GM12892 (cell line): ENCODE data around the gene MICAL2.

ENCODE experiments used
- DNase-seq: peaks from one replicate; pipeline ENCODE4 v3.0.0; 2011; ENCODE audit not compliant: insufficient read length
- FAIRE-seq: peaks from 2 replicates; lab custom pipeline; 2011; peaks lifted over from hg19 to GRCh38; lab: Jason Lieb, UNC
- POLR2A ChIP-seq: IDR thresholded peaks from 2 replicates; pipeline ENCODE4 v1.6.1; 2011; ENCODE audit warnings: low read depth, low read length, control low read depth
- POLR2AphosphoS5 ChIP-seq: IDR thresholded peaks from 2 replicates; pipeline ENCODE4 v1.6.1; 2011; ENCODE audit warnings: low read depth, low read length, control low read depth
- TAF1 ChIP-seq: IDR thresholded peaks from 2 replicates; pipeline ENCODE4 v1.6.1; 2011; ENCODE audit warnings: low read depth, mild to moderate bottlenecking, control low read depth, low read length, borderline replicate concordance

The MICAL2 gene

GRCh38 chr11:12267921-12268320 is 157.5 kb downstream of the MICAL2 start:
- no peak for FAIRE-seq
- no peak for DNase-seq
- TF ChIP-seq POLR2AphosphoS5 (no peak), TAF1 (no peak), POLR2A (no peak)

DNA sequence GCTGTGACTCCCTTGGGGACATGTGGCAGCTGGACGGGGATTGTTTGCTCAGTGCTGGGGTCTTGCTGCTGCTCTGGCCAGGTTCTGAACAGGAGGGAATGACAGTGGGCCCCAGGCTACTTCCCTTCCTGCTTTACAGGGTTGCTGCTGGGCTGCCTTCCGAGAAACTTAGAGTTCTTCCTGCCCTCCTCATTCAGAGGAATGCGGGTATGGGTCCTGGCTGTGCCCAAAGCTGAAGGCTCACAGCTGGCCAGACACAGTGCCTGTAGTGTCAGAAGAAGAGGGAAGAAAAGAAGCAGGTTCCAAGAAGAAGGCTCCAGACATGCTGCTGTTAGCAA is 158.7 kb downstream of the MICAL2 start:
- DNase-seq (no peak), FAIRE-seq (no peak)
- TF ChIP-seq POLR2AphosphoS5 = no peak
- TF ChIP-seq POLR2A = no peak
- TF ChIP-seq TAF1 = no peak

GRCh38 chr11:12269446-12270214 is 159.2 kb downstream of the MICAL2 start:
- DNase-seq (no peak), FAIRE-seq (no peak)
- TF ChIP-seq TAF1 (no peak), POLR2AphosphoS5 (no peak), POLR2A (no peak)

GRCh38 chr11:12270215-12270797 is 159.9 kb downstream of the MICAL2 start:
- DNase-seq = no peak
- FAIRE-seq = no peak

DNA sequence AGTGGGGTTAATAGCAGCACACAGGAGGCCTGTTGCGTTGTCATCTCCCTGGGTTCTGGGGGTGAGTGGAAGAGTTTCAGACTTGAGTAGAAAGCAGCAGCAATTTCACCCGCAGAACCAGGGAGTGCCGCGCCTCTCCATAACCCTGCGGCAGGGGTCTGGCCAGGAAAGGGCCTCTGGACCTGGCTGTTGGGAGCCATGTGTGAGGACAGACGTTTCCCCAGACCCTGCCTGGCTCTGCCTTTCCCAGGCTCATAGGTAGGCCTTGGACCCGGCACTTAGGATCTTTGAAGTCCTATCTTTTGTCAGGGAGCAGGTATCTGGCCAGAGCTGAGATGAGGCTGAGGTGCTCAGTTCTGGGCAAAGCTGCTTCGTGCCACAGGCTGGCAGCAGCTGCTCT is 160.4 kb downstream of the MICAL2 start:
- TF ChIP-seq POLR2A = no peak
- TF ChIP-seq TAF1 = no peak
- no peak for TF ChIP-seq POLR2AphosphoS5
- FAIRE-seq = no peak
- DNase-seq = no peak

More at GRCh38 chr11:12270215-12270797, 159.9 kb downstream of the MICAL2 start:
- TF ChIP-seq TAF1 (no peak), POLR2AphosphoS5 (no peak)

DNA sequence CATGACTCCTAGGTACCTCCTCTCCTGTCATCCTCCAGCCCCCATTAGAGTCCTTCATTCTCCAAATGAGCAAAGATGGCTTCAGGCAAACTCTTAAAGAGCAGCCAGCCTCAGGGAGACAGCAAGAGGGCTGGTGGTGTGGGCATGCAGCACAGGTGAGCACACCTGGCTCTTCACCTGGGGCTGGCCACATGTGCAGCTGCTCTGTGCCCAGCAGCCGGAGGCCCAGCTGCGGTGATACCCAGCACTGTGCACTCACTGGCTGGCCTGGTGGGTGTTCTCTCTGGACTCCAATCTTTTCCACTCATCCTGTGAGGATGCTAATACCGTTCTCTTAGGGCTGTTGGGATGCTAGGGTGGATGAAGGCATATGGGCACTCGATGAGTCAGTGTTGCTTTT is 160.9 kb downstream of the MICAL2 start:
- FAIRE-seq (no peak), DNase-seq (no peak)
- TF ChIP-seq TAF1 (no peak), POLR2A (no peak), POLR2AphosphoS5 (no peak)

DNA sequence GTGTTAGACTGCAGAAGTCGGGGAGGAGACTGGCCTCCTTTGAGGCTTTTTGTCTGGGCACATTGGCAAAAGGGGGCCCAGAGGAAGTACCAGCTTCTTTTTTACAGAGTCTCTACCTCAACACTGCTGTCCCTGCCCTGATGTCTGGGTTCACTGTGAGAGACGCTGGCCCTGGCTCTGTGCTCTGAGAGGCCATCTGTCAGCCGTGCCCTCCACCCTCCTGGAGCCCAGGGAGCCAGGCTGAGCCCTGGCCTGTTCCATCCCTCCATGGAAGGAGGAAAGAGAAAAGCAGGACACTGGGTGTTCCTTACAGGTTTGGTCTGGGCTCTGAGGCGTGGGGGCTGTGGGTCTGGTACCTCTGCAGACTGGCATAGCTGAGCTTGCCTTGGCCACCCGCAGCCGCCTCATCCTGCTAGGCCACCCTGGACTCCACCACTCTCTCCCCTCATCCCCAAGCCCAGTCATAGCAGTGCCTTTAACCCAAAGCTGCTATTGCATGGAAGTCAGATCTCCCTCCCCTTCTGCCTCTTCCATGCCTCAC is 161.5 kb downstream of the MICAL2 start:
- DNase-seq (no peak), FAIRE-seq (no peak)
- TF ChIP-seq TAF1 (no peak), POLR2A (no peak), POLR2AphosphoS5 (no peak)

GRCh38 chr11:12272821-12273617 is 162.6 kb downstream of the MICAL2 start:
- FAIRE-seq (no peak), DNase-seq (no peak)
- TF ChIP-seq TAF1 = no peak
- TF ChIP-seq POLR2AphosphoS5 = no peak
- TF ChIP-seq POLR2A = no peak

DNA sequence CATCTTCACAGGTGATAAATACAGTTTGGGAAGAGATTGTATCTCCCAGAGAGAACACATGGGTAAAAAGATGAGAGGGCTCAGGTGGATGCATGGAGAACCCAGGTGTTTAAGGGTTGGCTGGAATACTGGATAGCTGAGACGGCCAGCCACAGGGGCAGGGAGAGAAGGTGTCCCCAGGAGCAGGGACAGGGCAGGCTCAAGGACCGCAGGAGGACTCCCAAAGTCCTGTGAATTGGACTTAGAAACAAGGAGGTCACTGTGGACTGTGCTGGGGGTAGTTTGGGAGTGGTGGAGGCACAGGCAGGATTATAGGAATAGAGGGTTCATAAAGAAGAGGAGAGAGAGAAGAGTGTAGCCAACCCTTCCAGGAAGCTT is 163.2 kb downstream of the MICAL2 start:
- DNase-seq = no peak
- no peak for FAIRE-seq
- TF ChIP-seq TAF1 = no peak
- no peak for TF ChIP-seq POLR2AphosphoS5
- no peak for TF ChIP-seq POLR2A

DNA sequence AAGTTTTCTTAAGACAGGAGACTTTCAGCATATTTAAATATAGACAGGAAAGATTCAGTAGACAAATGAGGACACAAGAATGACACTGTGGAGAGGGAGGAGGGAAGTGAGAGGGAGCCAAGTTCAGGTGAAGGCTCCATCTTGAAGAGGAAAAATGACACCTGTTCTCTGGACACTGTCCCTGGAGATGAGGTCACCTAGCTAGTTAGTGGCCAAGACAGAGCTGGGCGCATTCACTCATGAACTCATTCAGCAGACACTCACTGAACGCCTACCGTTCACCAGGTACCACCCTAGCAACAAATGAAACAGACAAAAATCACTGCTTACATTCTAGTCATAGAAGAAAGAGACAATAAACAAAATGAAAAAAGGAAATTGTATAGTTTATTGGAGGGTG is 163.7 kb downstream of the MICAL2 start:
- DNase-seq = no peak
- no peak for TF ChIP-seq POLR2A
- no peak for TF ChIP-seq POLR2AphosphoS5
- TF ChIP-seq TAF1 = no peak
- FAIRE-seq = no peak

DNA sequence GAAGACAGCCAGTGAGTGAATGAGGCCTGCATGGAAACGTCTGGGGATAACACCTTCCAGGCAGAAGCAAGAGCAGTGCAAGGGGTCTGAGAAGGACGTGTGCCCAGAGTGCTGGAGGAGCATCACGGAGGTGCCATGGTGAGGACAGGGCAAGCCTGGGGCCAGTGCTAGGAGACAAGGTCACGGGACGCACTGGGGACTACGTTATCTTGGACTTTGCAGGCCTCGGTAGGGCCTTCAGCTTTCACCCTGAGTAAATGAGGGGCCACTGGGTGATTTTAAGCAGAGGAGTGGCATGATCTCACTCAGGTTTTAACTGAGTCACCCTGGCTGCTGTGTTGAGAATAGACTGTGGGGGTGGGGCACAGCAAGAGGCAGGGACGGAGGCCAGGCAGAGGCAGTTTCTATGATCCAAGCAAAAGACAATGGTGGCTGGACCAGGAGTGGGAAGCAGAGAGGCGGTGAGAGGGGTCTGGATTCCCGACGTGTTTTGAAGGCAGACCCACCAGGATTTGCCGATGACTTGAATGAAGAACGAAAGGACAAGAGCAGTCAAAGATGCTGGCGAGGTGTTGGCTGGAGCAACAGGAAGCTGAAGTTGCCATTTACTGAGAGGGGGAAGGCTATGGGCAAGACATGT is 164.3 kb downstream of the MICAL2 start:
- no peak for FAIRE-seq
- no peak for DNase-seq
- TF ChIP-seq POLR2A (no peak), POLR2AphosphoS5 (no peak), TAF1 (no peak)
